Measurements from ENCODE around the gene UBXN6.
A peak's percentile ranks its signal among the peaks of the same experiment; 100 is the strongest.

Gene UBXN6

GRCh38 chr19:4455719-4456475 lies 1.7 kb downstream of the UBXN6 start:
- no peak for DNase-seq

GRCh38 chr19:4454747-4455718 lies 2.6 kb downstream of the UBXN6 start:
- no peak for DNase-seq

GRCh38 chr19:4453232-4454179 lies 4.1 kb downstream of the UBXN6 start:
- no peak for DNase-seq

GRCh38 chr19:4452230-4452990 lies 5.2 kb downstream of the UBXN6 start:
- DNase-seq: peak; percentile 48 to 73

GRCh38 chr19:4449639-4450028 lies 8.0 kb downstream of the UBXN6 start:
- DNase-seq: no peak

- DNase-seq: no peak
Observed at GRCh38 chr19:4449022-4449638, 8.5 kb downstream of the UBXN6 start.

GRCh38 chr19:4448147-4448985 lies 9.2 kb downstream of the UBXN6 start:
- DNase-seq: no peak

GRCh38 chr19:4447327-4448146 lies 10.1 kb downstream of the UBXN6 start:
- DNase-seq: no peak

- DNase-seq: no peak
Observed at GRCh38 chr19:4446704-4447200, 10.8 kb downstream of the UBXN6 start.

- DNase-seq: no peak
Observed at GRCh38 chr19:4445963-4446703, 11.5 kb downstream of the UBXN6 start.

- DNase-seq: no peak
Observed at GRCh38 chr19:4444765-4445741, 12.5 kb downstream of the UBXN6 start.

- DNase-seq: no peak
Observed at GRCh38 chr19:4443966-4444764, 13.4 kb downstream of the UBXN6 start.

GRCh38 chr19:4443188-4443587 lies 14.4 kb downstream of the UBXN6 start:
- no peak for DNase-seq

- no peak for DNase-seq
Observed at GRCh38 chr19:4442819-4443146, 14.8 kb downstream of the UBXN6 start.

GRCh38 chr19:4441994-4442818 lies 15.4 kb downstream of the UBXN6 start:
- no peak for DNase-seq

GRCh38 chr19:4439243-4439642 lies 18.4 kb downstream of the UBXN6 start:
- no peak for DNase-seq

Data from inflammatory macrophage treated with lipopolysaccharide for 1 hour (primary cell).